GM18873 (cell line): ENCODE measurements around the gene DLGAP1.
"Not testable (repeated sequence)": the region's sequence is repeated elsewhere in the genome, so short reads cannot be mapped to it uniquely, and the experiment has no call there.

Experiments used
- ATAC-seq: cut with Tn5 transposase; IDR thresholded peaks from one replicate; pipeline ENCODE4 v1.9.1; 2021; ENCODE audit warnings: mild to moderate bottlenecking, moderate library complexity, moderate number of reproducible peaks; ENCODE audit not compliant: unreplicated experiment, low FRiP score

Gene DLGAP1

DNA sequence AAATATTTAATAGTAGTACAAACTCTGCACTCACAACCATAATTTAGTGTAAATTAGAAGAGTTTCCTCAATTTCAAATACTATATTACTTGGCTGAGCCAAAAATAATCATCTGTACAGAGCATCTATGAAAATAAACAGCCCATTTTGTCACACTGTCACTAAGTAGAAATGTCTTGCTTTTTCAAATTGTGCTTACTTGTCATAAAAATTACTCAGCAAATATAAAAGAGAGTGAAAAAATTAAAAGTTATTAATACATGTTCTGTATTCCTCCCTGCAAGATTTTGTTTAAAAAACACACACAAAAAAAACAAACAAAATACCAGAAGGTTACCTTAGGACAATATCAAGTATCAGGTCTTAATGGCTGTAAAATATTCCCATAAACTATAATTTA lies 155.7 kb downstream of the DLGAP1 start:
- ATAC-seq, result no peak

DNA sequence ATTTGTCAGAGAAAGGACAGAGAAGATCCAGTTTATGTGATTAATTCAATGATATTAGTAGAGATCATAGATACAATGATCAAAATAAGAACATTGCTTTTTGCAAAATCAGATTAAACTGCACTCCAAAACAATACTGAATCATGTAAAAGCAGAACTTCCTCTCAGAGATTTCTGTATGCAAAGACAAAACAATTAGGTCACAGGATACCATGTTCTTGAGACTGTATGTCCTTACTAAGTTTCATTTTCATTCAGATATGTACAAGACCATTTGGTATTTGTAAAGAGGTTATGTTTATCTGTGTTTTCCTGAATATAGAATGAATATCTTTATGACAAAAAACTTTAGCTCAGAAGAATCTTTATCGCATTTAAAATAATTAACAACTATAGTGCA lies 161.8 kb downstream of the DLGAP1 start:
- ATAC-seq, result no peak

DNA sequence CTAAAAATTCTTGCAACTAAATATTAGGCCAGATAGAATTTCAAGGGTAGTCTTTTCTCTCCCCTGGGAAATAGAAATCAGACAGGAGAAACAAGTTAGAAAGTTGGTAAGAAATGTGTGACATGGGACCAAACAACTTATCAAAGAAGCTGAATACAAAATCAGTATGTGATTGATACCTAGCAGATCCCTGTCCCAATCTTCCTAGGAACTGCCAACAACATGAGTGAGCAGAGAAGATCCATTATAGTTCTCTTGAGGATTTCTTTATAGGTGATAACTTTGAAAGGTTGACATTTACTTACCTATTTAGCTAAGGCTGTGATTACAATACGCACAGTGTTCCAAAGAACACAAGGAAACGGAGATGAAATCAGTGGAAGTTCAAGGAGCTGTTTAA lies 162.4 kb downstream of the DLGAP1 start:
- ATAC-seq, result no peak

DNA sequence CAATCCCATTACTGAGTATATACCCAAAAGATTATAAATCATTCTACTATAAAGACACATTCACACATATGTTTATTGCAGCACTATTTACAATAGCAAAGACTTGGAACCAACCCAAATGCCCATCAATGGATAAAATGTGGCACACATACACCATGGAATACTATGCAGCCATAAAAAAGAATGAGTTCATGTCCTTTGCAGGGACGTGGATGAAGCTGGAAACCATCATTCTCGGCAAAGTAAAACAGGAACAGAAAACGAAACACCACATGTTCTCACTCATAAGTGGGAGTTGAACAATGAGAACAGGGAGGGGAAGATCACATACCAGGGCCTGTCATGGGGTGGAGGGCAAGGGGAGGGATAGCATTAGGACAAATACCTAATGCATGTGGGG lies 167.8 kb downstream of the DLGAP1 start:
- ATAC-seq, result not testable (repeated sequence)

DNA sequence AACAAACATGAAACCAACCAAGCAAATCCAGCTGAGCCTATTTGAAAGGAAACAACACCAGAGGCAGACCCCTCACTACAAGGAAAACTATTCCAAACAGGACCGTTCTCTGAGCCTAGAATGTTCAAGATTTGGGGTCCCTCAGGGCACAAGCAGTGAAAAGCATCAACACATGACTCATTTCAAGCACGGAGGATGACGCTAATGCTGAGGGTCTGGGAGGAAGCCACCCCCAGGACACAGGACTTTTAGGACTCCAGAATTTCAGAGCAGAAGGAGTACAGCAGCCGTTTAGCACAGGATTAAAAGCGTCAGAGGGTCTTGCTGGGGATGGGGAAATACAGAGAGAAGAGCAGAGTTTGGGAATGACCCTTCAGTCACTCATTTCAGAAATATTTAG lies 168.9 kb downstream of the DLGAP1 start:
- ATAC-seq, result no peak

DNA sequence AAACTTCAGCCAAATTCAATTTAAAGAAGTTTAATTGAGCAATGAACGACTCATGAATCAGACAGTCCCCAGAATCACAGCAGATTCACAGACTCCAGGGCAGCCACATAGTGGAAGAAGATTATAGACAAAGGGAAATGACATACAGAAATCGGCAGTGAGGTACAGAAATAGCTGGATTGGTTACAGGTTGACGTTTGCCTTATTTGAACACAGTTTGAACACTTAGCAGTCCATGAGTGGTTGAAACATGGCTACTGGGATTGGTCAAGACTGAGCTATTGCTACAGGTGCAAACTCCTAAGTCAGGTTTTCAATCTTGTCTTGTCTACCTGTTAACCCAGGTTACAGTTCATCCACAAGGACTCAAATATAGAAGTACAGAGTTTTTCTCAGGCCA lies 169.6 kb downstream of the DLGAP1 start:
- no peak for ATAC-seq

DNA sequence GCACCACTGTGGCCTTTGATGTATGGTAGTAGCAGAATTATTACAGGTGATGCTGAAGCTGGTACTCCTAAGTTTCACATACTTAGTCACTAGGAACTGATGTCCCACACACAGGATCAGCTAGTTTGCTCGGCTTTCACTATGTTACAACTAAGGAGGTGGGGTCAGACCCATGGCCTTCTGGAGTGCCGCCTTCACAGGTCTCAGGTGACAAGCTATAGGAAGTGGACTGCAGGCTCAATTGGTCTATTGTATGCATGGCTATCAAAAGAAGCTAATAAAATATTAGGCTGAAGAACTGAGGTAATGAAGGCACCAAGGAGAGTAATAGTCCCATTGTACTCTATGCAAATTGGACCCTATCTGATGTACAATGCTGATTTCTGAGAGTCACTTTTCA lies 170.6 kb downstream of the DLGAP1 start:
- no peak for ATAC-seq

DNA sequence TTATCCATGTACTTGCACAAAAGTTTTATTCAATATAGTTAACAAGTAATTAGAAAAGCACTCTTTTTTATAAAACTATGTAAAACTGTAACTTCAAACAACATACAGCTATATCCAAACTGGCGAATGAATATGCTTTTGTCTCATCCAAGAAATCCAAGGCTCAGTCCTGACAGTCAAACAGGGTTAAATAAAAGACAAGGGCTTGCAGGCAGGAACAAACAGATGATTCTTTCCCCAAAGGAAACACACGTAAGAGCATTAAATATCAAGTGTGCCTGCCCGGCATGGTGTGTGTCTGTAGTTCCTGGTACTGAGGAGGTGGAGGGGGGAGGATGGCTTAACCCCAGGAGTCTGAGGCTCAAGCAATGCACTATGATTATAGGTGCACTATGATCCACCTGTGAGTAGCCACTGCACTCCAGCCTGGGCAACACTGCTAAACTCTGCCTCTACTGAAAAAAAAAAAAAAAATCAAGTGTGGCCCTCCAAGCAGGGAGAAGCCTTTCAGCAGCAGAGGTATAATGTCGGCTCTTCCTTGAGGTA lies 171.3 kb downstream of the DLGAP1 start:
- ATAC-seq, result no peak

DNA sequence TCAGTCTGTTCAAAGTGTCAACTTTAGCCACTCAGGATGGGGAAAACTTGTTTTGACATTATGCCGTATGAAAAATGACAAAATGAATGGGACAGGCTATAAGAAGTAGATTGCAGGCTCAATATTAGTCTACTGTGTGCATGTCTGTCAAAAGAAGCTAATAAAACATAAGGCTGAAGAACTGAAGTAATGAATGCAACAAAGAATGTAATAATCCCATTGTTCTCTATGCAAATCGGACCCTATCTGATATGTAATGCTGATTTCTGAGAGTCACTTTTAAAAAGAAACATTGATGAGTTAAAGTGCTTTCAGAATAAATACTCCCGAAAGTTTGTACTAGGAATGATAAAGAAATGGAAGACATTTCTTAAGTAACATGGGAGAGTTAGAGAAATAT lies 172.2 kb downstream of the DLGAP1 start:
- ATAC-seq, result no peak

DNA sequence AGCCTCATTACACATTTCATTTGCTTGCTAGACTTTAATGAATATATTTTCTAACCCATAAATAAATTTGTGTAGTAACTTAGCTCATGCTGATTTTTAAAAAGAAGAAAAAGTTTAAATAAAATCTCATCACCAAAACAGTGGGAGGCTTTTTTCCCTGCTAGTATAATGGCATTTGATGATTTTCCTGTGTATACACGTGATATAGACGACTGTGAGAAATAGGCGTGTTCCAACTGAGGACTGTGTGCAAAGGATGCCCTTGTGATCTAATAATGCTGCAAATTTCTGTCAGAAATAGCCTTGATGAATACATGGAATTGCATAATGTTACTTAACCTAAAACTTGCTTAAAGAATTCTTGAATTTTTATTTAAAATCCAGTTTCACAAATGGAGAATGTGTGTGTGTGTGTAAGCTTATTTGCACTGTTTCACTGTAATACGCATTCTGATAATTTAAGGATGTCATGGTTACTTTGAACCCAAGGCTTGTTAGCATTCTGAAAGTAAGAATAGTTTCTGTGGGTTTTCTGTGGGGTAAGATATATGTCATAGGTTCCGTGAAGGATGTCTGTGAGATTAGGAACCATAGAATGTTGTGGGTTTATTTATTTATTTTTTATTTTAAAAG lies 178.0 kb downstream of the DLGAP1 start:
- no peak for ATAC-seq

DNA sequence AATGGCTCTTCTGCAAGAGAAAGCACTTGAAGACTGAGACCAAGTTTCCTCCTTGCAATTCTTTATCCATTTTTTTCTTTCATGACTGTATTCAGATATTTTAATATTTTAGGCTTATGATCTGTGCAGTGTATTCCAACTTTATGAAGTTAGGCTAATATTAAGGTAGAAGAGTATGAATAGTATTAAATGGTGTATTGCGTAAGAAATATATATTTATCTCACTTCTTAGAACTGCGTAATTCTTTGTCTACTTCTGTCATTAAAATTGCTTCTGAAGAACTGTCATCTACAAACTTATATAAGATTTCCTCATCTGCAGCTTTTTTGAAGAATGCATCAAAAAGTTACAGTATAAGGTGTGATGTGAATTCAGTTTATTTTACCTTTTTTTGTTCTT lies 183.2 kb downstream of the DLGAP1 start:
- no peak for ATAC-seq

DNA sequence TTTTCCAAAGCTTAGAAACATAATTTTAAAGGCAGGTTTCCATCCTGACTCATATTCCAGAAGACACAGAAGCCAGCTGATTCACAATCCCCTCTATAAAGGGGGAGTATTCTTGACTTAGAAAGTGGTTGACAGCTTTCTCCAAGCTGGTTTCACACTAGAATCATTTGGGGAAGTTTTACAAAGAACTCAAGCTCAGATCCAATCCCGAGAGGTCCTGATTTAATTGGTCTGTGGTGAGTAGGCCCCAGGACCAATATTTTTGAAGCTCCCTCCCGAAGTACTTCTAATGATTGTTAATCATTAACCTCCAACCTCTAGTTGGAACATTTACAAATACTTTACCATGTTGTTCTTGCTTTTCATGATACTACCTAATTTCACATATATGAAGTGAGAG lies 184.1 kb downstream of the DLGAP1 start:
- no peak for ATAC-seq

DNA sequence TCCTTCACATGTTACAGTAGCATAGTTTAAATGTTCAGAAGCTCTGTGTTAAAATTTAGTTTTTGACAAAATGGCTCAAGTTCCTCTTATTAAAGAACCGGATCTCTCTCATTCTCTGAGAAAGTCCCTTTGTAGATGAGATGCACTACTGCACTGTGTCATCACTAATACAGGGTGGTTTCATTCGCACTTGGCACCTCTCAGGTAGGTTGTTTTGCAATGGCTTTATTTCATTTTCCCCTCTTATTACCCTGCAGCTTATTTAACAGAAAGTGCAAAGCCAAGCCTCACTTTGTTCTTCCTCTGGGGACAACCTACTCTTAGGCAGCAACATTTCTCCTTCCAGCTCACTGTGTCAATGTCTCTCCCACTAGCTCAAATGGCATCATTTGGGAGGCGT lies 185.1 kb downstream of the DLGAP1 start:
- ATAC-seq, result no peak

DNA sequence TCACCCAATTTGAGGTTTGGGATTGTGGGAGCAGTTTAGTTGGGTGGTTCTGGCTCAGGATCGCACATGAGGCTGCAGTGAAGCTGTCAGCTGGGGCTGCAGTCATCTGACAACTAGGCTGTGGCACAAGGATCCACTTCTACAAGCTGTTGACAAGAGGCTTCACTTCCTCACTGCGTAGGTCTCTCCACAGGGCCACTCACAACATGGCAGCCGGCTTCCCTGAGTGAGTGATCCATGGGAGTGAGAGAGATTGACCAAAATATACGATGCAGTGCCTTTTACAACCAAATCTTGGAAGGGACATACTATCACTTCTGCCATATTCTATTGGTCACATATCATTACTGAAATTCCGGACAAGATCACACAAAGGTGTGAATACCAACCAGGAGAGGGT lies 187.5 kb downstream of the DLGAP1 start:
- ATAC-seq, result no peak

DNA sequence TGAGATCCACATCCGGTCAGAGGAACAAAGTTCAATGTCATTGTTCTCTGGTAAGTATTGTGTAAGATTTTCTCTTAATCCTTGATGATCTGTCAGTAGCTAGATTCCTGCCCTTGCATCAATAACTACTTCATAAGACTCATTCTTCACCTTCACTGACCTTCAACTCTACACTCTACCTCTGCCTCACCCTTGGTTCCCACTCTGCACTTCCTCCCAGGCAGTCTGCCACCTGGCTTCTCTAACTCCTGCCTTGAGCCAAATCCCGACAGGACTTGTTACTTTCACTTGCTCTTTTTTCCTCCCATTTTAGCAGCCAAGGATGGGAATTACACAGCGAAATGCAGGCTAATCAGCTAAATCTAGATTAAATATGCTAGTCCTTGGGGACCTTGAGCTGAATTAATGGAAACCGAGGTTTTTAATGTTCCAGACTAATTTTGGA lies 190.7 kb downstream of the DLGAP1 start:
- ATAC-seq, result no peak

DNA sequence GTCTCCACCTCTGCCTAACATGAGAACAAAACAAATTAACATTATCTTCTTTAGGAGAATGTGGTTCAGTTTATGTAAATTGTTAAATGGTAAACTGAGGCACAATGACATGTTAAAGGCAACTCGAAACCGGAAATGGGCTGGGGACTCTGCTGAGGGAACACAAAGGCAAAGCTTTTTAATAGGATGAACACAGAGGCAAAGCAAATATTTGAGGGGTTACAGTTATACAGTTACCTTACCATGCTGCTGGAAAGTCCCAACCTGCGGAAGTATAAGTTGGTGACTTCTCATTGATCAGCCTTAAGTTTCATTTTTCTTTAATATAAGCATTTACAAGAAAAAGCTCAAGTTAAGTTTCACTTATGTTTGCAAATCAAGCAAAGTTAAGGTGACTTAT lies 195.0 kb downstream of the DLGAP1 start:
- ATAC-seq, result no peak

DNA sequence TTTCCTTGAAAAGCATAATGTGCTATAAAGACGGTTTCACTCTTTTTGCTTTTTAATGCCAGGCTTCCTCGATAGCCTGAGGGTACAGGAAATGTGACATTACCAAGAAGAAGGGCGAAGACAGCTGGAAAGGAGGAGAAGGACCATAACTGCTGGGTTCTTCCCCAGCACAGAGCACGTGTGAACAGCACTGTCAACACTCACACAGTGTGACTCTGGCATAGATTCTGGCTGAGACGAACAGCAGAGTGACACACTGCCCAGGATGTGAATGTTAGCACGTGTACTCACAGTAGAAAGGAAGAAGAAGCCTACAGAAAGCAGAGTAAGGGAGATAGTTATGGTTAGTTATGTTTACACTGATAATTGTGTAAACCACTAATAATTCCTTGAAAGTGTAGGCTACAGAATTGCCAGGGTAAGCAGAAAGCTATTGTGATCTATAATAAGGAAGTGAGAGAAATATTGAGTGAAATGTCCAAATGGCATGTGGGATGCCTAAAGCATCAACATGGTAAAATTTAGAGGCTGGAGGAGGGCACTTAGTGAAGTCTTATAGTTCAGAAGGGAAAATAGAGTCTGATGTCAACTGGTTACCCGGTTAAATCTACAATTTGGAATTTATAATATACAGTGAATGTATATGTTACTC lies 198.2 kb downstream of the DLGAP1 start:
- ATAC-seq, result no peak

DNA sequence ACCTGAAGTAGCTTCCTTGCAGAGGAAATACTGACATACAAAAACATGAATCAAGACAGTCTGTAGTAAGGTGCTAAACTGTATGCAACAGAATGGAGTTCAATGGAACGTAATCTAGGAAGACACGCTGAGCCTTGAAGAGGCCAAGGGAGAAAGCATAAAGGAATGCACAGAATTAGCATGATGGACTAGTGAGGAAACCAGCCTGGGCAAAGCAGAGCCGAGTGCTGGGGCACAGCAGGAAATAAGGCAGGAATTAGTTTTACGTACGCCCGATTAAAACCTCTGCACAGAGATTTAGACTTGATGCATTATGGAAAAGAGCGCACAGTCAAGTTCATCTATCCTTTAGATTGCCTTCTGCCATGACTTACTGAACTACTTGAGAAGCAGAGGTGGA lies 200.3 kb downstream of the DLGAP1 start:
- ATAC-seq, result no peak

DNA sequence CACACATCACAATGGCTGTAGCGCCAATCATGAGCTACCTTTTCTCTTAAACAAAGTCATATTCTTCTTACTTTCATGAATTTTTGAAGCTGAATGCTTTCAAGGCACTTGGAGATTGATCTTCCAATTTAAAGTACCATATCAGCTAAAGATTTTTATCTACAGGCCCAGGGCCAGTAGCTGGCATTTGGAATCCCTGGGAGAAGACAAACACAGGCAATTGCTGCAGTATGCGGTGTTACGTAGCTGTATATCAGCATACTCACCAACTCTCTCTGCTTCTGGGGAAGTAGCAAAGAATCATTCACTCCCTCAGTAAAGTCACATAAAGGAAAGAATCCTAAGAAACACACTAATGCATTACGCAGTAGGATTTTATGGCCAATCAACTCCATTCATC lies 202.3 kb downstream of the DLGAP1 start:
- ATAC-seq, result no peak

DNA sequence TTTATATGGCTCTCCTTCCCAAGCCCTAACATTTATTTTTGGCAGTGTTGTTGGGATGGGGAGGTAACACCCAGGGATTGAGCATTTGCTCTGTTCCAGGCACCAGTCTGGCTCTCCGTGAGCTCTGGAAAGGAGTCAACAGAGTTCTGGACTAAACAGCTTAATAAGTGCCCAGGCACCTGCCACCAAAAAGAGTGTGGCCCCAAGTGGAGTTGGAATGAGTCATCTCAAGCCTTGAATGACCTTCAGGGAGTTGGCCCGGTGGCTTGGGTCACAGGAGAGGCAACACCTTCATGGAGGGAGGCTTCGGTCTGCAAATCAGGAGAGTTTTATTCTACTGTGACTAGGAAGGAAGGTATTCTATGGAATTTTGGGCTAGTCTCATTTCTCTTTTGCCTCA lies 203.2 kb downstream of the DLGAP1 start:
- no peak for ATAC-seq

DNA sequence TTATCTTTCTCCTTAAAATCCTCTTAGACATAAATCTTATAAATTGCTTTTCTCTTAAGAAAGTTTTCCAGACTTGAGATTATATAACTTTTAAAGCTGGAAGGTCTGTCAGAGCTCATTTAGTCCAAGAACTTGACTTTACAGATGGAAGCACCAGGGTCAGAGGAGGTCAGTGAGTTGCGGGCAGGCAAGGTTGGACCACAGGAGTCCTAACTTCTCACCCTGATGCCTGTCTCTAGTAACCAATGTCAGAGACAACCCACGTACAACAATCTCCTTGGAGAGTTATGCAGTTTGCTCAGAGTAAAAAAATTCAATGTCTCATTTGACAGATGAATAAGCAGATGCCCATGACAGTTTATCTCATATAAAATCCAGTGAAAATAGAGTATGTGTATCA lies 203.9 kb downstream of the DLGAP1 start:
- no peak for ATAC-seq

DNA sequence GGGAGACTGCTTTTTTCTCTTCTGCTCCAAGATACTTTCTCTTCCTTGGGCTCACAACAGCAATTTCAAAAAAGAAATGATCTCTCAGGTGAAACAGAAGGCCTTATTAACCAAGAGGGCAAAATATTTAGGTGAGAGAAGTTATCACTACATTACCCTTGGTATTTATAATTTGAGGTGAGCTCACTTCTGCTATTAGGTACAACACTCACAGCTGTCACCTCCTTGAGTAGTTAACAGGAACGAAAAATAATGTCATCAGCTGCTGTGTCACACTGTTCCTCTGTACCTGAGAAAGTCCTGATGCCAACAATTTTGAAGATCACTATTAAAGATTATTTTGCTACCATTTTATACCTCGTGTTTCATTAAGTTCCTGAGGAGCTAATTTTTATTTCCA lies 205.0 kb downstream of the DLGAP1 start:
- ATAC-seq, result no peak
